Measurements from ENCODE around the gene RPP25L. TPM values are rescaled to one million over a fixed set of nuclear protein-coding genes. Genes with fewer than 3 reads are reported as not detected.

The RPP25L gene
- total and polyA plus RNA-seq, 12 donors = 10.5 to 42.9 (median 27.6) TPM

DNA sequence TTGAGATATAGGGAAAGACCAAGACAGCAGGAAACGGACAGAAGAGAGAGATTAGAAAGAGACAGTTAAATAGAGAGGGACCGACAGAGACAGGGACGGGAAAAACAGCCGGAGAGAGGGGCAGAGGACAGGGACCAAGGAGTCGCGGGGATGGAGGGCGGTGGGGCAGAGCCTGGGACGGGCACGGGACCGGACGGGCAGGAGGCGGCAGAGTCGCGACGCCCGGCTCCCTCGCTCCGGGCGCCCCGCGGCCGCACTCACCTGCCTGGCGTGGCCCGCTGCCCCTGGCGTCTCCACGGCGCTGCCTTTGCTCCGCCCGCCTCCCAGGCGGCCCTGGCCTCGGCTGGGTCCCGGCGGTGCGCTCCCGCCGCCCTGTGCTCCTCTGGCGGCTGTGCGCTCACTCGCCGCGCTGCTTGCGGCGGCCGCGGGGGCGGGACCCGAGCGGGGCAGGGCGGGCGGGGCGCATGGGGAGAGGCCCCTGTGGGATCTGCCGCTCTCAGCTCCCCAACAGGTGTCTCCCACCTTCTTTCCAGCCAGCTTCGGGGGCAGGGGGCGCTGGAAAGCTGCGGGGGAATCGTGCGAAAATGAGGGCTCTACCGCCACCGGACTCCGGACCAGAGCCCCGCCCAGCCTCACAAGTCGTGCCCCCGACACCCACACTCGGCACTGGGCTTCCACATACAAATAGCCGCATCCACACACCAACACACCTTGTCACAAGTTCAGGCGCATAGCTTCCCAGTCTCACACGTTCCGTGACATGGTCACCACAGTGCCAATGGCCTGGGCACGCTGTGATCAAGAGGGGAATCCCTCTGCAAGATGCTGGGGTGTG is 17.0 kb upstream of the RPP25L start, which contains the start of gene ARID3C:
Gene ARID3C (minus strand): TSS at position 411 of the 835 bp plus-strand sequence. CDS start 1,052 bp downstream, outside the sequence.
- WGBS, 4 donors = 2 to 6% (median 2%) methylated on average over 19 to 69 of the region's 69 CpGs

DNA sequence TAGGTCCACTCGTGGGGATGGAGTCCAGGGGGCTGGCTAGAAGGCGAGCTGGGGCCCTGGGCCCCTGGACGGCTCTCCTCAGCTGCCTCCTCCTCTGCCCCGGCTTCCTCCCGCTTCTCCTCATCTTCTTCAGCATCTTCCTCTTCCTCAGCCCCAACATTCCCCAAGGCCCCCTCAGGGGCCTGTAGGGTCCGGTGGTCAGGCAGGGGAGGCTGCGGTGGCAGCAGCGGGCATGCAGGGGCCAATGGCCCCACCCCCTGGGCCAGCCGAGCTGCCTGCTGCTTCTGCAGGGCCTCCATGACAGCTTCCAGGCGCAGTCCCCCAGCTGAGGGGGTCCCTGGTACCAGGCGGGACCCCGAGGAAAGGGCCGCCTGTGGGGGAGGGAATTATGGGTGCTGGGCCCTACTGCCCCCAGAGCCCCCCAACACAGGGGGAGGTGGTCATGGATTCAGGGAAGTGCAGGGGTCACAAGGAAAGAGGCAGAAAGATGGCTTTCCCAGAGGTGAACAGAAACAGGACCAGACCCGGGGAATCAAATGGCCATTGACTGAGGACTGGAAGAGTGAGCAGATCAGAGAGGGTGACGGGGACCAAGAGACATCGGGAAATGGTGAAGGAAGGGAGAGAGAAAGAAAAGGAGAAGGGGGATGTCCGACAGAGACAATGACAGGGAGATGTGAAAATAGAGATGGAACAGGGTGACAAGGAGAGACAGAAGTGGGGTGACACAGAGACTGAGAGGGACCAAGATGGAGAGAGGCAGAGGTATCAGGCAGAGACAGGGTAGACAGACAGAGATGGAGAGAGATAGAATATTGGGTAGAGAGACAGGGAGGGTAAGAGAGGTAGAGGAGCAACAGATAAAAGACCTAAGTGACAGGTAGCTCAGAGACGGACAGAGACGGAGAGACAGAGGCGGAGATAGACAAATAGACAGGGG is 16.1 kb upstream of the RPP25L start:
- no peak overlapping the region for H3K27ac ChIP-seq
- no peak for DNase-seq
- 29 to 35% (median 32%) methylated on average over 15 to 20 of the region's 20 CpGs for WGBS, 4 donors

More for the DNA sequence above, 17.0 kb upstream of the RPP25L start, which contains the start of gene ARID3C:
- Histone ChIP-seq H3K4me3 (peak within 1 kb of the TSS in 2 of 4 donors; percentile 11 to 52), H3K27me3 (peaks cover 51% of the 10 kb centered on the region), H3K4me1 (replicated peaks in 1 of 2) (peaks cover 7 to 11% of the 10 kb centered on the region in 2 donors), H3K9me3 (replicated peaks in 1 of 3) (no peaks in the 10 kb centered on the region), H3K36me3 (replicated peaks in 1 of 2) (no peaks in the 10 kb centered on the region), H3K27ac (no peak within 1 kb of the TSS)
- TF ChIP-seq POLR2A (IDR thresholded peaks at IDR 0.05) = no peak
- TF ChIP-seq, protein P1, sequence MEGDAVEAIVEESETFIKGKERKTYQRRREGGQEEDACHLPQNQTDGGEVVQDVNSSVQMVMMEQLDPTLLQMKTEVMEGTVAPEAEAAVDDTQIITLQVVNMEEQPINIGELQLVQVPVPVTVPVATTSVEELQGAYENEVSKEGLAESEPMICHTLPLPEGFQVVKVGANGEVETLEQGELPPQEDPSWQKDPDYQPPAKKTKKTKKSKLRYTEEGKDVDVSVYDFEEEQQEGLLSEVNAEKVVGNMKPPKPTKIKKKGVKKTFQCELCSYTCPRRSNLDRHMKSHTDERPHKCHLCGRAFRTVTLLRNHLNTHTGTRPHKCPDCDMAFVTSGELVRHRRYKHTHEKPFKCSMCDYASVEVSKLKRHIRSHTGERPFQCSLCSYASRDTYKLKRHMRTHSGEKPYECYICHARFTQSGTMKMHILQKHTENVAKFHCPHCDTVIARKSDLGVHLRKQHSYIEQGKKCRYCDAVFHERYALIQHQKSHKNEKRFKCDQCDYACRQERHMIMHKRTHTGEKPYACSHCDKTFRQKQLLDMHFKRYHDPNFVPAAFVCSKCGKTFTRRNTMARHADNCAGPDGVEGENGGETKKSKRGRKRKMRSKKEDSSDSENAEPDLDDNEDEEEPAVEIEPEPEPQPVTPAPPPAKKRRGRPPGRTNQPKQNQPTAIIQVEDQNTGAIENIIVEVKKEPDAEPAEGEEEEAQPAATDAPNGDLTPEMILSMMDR (IDR thresholded peaks at IDR 0.05) = no peak
- intact Hi-C loops (cut with DNase I) = no loop called here
- DNase-seq = peak in 1 of 7 donors; percentile 47

DNA sequence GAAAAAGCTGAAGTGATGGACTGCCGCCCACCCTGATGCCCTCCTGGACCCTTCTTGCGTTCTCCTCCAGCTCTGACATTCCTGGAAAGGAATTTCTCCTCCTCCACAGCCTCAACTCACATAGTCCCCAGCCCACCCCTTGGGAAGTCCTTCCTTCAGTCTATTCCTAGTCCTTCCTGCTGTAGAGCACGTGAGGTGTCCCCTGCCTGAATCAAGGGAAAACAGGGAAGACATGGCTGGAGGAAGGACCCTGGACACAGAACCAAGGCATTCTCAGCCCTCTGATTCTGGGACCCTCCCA is 13.2 kb upstream of the RPP25L start:
- TF ChIP-seq POLR2A (IDR thresholded peaks at IDR 0.05) = no peak
- TF ChIP-seq, protein P1 (IDR thresholded peaks at IDR 0.05) = no peak
- no peaks in the 10 kb centered on the region for H3K9me3 ChIP-seq (replicated peaks in 1 of 3)
- intact Hi-C loops (cut with DNase I) = no loop called here
- H3K4me1 ChIP-seq (replicated peaks in 1 of 2) = peaks cover 7 to 18% of the 10 kb centered on the region in 2 donors
- peaks cover 69% of the 10 kb centered on the region for H3K27me3 ChIP-seq
- H3K36me3 ChIP-seq (replicated peaks in 1 of 2) = no peaks in the 10 kb centered on the region
- H3K27ac ChIP-seq = no peak overlapping the region
- no peak for DNase-seq
- no peak overlapping the region for H3K4me3 ChIP-seq
- 54 to 67% (median 66%) methylated on average over 3 of the region's 3 CpGs for WGBS, 4 donors

More for the DNA sequence above, 16.1 kb upstream of the RPP25L start:
- Histone ChIP-seq H3K4me1 (replicated peaks in 1 of 2) (peaks cover 7 to 14% of the 10 kb centered on the region in 2 donors), H3K27me3 (peaks cover 60% of the 10 kb centered on the region), H3K9me3 (replicated peaks in 1 of 3) (no peaks in the 10 kb centered on the region), H3K4me3 (no peak overlapping the region), H3K36me3 (replicated peaks in 1 of 2) (no peaks in the 10 kb centered on the region)
- intact Hi-C loops (cut with DNase I) = no loop called here
- TF ChIP-seq, protein P1 (IDR thresholded peaks at IDR 0.05) = no peak
- TF ChIP-seq POLR2A (IDR thresholded peaks at IDR 0.05) = no peak
